ENCODE data around the gene AP2A2. TPM values are rescaled to one million over a fixed set of nuclear protein-coding genes. Genes with fewer than 3 reads are reported as not detected.
A peak's percentile ranks its signal among the peaks of the same experiment; 100 is the strongest.

AP2A2 gene
- total RNA-seq, 2 donors from 2014 or later: 79.4 to 97.7 TPM

DNA sequence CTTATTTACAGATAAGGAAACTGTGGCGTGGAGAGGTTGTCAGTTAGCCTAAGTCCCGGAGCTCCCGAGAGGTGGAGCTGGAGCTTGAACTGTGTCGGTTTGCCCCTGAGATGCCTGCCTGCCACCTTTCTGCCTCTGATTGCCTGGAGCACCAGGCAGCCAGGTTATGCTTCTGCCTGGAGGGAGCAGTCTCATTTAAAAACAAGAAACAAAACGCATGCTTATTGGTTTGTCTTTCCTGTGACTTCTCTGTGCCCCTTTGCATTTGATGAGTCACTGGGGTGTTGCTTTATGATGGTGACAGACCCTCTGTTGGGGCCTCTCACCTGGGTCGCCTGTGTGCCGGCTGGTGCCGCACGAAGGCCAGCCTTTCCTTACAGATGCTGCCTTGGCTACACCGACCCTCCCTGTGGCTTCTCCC lies 12.2 kb downstream of the AP2A2 start:
- no peak overlapping the region for H3K4me3 Mint-ChIP-seq
- 77 to 79% methylated on average over 10 of the region's 10 CpGs for WGBS, 2 experiments (ENCODE audit: insufficient coverage in 1 of 2, insufficient read length in 1 of 2)

DNA sequence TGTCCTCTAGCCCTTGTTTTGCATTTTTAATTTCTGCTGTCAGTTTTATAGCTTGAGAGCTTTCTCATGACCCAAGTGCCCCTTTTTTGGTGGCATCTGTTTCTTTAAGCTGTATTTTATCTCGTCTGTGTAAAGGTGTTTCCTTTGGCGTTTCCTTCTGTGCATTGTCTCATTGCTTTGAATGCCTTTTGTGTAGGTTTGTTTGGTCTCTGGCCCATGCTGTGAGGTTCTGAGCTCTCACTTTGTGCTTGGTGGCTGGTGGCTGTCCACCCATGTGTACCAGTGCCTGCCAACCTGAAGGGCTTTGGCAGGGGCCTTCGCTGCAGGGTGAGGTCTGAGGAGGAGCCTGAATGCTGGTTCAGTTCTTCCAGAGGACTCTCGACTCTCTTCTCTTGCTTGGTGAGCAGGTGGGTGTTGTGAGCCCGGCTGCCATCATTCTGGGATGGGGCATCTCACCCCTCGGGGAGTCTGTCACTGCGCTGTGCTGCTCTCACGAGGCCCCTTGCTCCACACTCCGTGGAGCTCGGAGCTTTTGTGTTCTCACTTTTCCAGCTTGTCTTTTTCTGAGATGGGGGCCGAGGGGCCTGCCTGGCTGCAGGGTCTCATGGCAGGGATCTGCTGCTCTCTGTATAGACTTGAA lies 14.9 kb downstream of the AP2A2 start:
- Histone ChIP-seq H3K36me3 (ENCODE audit: control insufficient read depth, insufficient read depth, low read length) (peaks cover 14% of the 10 kb centered on the region), H3K4me1 (ENCODE audit: control insufficient read depth, insufficient read depth, low read length) (peaks cover 15% of the 10 kb centered on the region), H3K27ac (ENCODE audit: low read depth, low read length) (peak overlapping the region; percentile 83), H3K4me3 (ENCODE audit: low read length) (no peak overlapping the region), H3K9ac (ENCODE audit: extremely low read depth, low read length, poor library complexity, severe bottlenecking) (no peak overlapping the region), H3K27me3 (ENCODE audit: control insufficient read depth, insufficient read depth, low read length, poor library complexity, severe bottlenecking) (no peaks in the 10 kb centered on the region), H3K9me3 (ENCODE audit: control insufficient read depth, low read length) (no peaks in the 10 kb centered on the region)
- WGBS, 2 experiments (ENCODE audit: insufficient coverage in 1 of 2, insufficient read length in 1 of 2): 62 to 70% methylated on average over 10 to 11 of the region's 11 CpGs
- peaks cover 55% of the 10 kb centered on the region for H3K4me1 Mint-ChIP-seq
- no peak for DNase-seq
- TF ChIP-seq, protein P1, sequence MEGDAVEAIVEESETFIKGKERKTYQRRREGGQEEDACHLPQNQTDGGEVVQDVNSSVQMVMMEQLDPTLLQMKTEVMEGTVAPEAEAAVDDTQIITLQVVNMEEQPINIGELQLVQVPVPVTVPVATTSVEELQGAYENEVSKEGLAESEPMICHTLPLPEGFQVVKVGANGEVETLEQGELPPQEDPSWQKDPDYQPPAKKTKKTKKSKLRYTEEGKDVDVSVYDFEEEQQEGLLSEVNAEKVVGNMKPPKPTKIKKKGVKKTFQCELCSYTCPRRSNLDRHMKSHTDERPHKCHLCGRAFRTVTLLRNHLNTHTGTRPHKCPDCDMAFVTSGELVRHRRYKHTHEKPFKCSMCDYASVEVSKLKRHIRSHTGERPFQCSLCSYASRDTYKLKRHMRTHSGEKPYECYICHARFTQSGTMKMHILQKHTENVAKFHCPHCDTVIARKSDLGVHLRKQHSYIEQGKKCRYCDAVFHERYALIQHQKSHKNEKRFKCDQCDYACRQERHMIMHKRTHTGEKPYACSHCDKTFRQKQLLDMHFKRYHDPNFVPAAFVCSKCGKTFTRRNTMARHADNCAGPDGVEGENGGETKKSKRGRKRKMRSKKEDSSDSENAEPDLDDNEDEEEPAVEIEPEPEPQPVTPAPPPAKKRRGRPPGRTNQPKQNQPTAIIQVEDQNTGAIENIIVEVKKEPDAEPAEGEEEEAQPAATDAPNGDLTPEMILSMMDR (conservative IDR thresholded peaks at IDR 0.05): no peak
- peak overlapping the region; percentile 6 for H3K27ac Mint-ChIP-seq
- H3K9me3 Mint-ChIP-seq: no peaks in the 10 kb centered on the region
- no peak overlapping the region for H3K4me3 Mint-ChIP-seq
- peaks cover 30% of the 10 kb centered on the region for H3K36me3 Mint-ChIP-seq (ENCODE audit: low read depth)
- no peaks in the 10 kb centered on the region for H3K27me3 Mint-ChIP-seq (ENCODE audit: insufficient read depth)

More for the DNA sequence above, 12.2 kb downstream of the AP2A2 start:
- Histone ChIP-seq H3K36me3 (ENCODE audit: control insufficient read depth, insufficient read depth, low read length) (peaks cover 9% of the 10 kb centered on the region), H3K4me1 (ENCODE audit: control insufficient read depth, insufficient read depth, low read length) (peaks cover 22% of the 10 kb centered on the region), H3K27me3 (ENCODE audit: control insufficient read depth, insufficient read depth, low read length, poor library complexity, severe bottlenecking) (no peaks in the 10 kb centered on the region), H3K27ac (ENCODE audit: low read depth, low read length) (no peak overlapping the region), H3K9me3 (ENCODE audit: control insufficient read depth, low read length) (no peaks in the 10 kb centered on the region), H3K4me3 (ENCODE audit: low read length) (no peak overlapping the region), H3K9ac (ENCODE audit: extremely low read depth, low read length, poor library complexity, severe bottlenecking) (no peak overlapping the region)
- no peaks in the 10 kb centered on the region for H3K27me3 Mint-ChIP-seq (ENCODE audit: insufficient read depth)
- DNase-seq: no peak
- peak overlapping the region; percentile 61 for H3K27ac Mint-ChIP-seq
- H3K4me1 Mint-ChIP-seq: peaks cover 46% of the 10 kb centered on the region
- TF ChIP-seq, protein P1 (conservative IDR thresholded peaks at IDR 0.05): no peak
- H3K9me3 Mint-ChIP-seq: no peaks in the 10 kb centered on the region
- peaks cover 22% of the 10 kb centered on the region for H3K36me3 Mint-ChIP-seq (ENCODE audit: low read depth)

DNA sequence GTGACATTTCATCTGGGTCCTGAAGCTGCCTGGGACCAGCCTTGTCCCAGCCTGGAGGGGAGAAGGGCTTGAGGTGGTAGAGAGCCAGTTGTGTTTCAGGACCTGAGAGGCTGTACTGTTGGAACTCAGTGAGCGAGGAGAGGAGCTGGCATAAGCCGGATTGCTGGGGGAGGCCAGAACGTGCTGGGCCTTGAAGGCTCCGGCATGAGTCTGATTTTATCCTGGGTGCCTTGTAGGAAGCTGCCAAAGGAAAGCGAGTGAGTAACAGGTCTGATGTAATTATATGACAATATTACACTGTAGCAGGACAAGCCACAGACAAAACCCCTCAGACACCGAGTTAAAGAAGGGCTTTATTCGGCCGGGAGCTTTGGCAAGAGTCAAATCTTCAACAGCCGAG lies 17.2 kb downstream of the AP2A2 start:
- peaks cover 15% of the 10 kb centered on the region for H3K4me1 ChIP-seq (ENCODE audit: control insufficient read depth, insufficient read depth, low read length)
- Mint-ChIP-seq H3K27ac (peak overlapping the region; percentile 57), H3K27me3 (ENCODE audit: insufficient read depth) (no peaks in the 10 kb centered on the region), H3K4me3 (no peak overlapping the region), H3K9me3 (no peaks in the 10 kb centered on the region), H3K4me1 (peaks cover 54% of the 10 kb centered on the region), H3K36me3 (ENCODE audit: low read depth) (peaks cover 41% of the 10 kb centered on the region)
- DNase-seq: no peak
- TF ChIP-seq, protein P1 (conservative IDR thresholded peaks at IDR 0.05): no peak
- no peaks in the 10 kb centered on the region for H3K27me3 ChIP-seq (ENCODE audit: control insufficient read depth, insufficient read depth, low read length, poor library complexity, severe bottlenecking)
- 91 to 96% methylated on average over 5 to 8 of the region's 9 CpGs for WGBS, 2 experiments (ENCODE audit: insufficient coverage in 1 of 2, insufficient read length in 1 of 2)
- H3K36me3 ChIP-seq (ENCODE audit: control insufficient read depth, insufficient read depth, low read length): peaks cover 31% of the 10 kb centered on the region
- H3K9ac ChIP-seq (ENCODE audit: extremely low read depth, low read length, poor library complexity, severe bottlenecking): no peak overlapping the region
- no peaks in the 10 kb centered on the region for H3K9me3 ChIP-seq (ENCODE audit: control insufficient read depth, low read length)
- peak overlapping the region; percentile 57 for H3K27ac ChIP-seq (ENCODE audit: low read depth, low read length)
- no peak overlapping the region for H3K4me3 ChIP-seq (ENCODE audit: low read length)
